Hepatocyte (in vitro differentiated cells): ENCODE results near the gene IDUA. TPM values are rescaled to one million over a fixed set of nuclear protein-coding genes. Genes with fewer than 3 reads are reported as not detected.

ENCODE experiments used
- DNase-seq: peaks from one replicate; pipeline ENCODE4 v3.0.0-alpha.2; 2016; ENCODE audit warnings: low spot score
- H2AFZ ChIP-seq: fragments of 200-600 bp; sonication (generic); 2 replicates; pipeline ENCODE4 v1.6.0; 2016; ENCODE audit warnings: antibody characterized with exemption, mild to moderate bottlenecking
- H3K27ac ChIP-seq: fragments of 200-600 bp; sonication (generic); 2 replicates; pipeline ENCODE4 v1.5.1; 2016; ENCODE audit warnings: mild to moderate bottlenecking
- H3K27me3 ChIP-seq: fragments of 200-600 bp; sonication (generic); 2 replicates; pipeline ENCODE4 v1.6.1; 2016
- H3K36me3 ChIP-seq: fragments of 200-600 bp; sonication (generic); replicated peaks from 2 replicates; pipeline ENCODE4 v1.5.1; 2016; ENCODE audit warnings: low read depth; ENCODE audit not compliant: insufficient read depth
- H3K4me1 ChIP-seq: fragments of 200-600 bp; sonication (generic); 2 replicates; pipeline ENCODE4 v1.5.1; 2016; ENCODE audit warnings: mild to moderate bottlenecking, moderate library complexity; ENCODE audit not compliant: insufficient read depth
- H3K4me2 ChIP-seq: fragments of 200-600 bp; sonication (generic); 2 replicates; pipeline ENCODE4 v1.6.0; 2016
- H3K4me3 ChIP-seq: fragments of 200-600 bp; sonication (generic); 2 replicates; pipeline ENCODE4 v1.5.1; 2016; ENCODE audit warnings: mild to moderate bottlenecking
- H3K79me2 ChIP-seq: fragments of 200-600 bp; sonication (generic); 2 replicates; pipeline ENCODE4 v1.6.0; 2017; ENCODE audit warnings: mild to moderate bottlenecking
- H3K9me2 ChIP-seq: fragments of 200-600 bp; sonication (generic); replicated peaks from 2 replicates; pipeline ENCODE4 v1.6.0; 2017; ENCODE audit warnings: mild to moderate bottlenecking; ENCODE audit not compliant: insufficient read depth
- H3K9me3 ChIP-seq: fragments of 200-600 bp; sonication (generic); 2 replicates; pipeline ENCODE4 v1.5.1; 2016; ENCODE audit warnings: low read depth, mild to moderate bottlenecking
- H4K20me1 ChIP-seq: fragments of 200-600 bp; sonication (generic); 2 replicates; pipeline ENCODE4 v1.6.0; 2016; ENCODE audit warnings: mild to moderate bottlenecking; ENCODE audit not compliant: insufficient read depth, poor library complexity, severe bottlenecking
- EZH2 ChIP-seq: fragments of 200-600 bp; sonication (generic); IDR thresholded peaks from 2 replicates; pipeline ENCODE4 v1.6.1; 2016; ENCODE audit warnings: antibody characterized with exemption, mild to moderate bottlenecking, borderline replicate concordance
- EZH2phosphoT487 ChIP-seq: fragments of 200-600 bp; sonication (generic); IDR thresholded peaks from one replicate; pipeline ENCODE4 v1.6.1; 2018; ENCODE audit warnings: antibody characterized with exemption, mild to moderate bottlenecking, low read depth, moderate library complexity; ENCODE audit not compliant: unreplicated experiment, severe bottlenecking
- WGBS: methylation state at CpG from one replicate; pipeline ENCODE4 v1.1.6; 2016; ENCODE audit warnings: low lambda C conversion rate; ENCODE audit errors: missing lambda C conversion rate; 5-methylcytosine and 5-hydroxymethylcytosine counted together
- polyA plus RNA-seq: library from polyadenylated mRNA; unstranded; fragments of >200 nt; fragmentation: Nextera tagmentation; extraction: Ambion mirVana; gene quantifications from 2 replicates; pipeline ENCODE4 v1.2.1, GENCODE V29; 2016
- total RNA-seq: library from RNA; depleted of rRNA; stranded (reverse); fragments of >200 nt; gene quantifications from 2 replicates; pipeline ENCODE4 v1.2.3, GENCODE V29; 2014
- TF ChIP-seq, protein P1 (sequence below): fragments of 200-600 bp; sonication (generic); IDR thresholded peaks from 2 replicates; pipeline ENCODE4 v1.5.1; 2016; ENCODE audit warnings: antibody characterized with exemption, mild to moderate bottlenecking; ENCODE audit not compliant: poor library complexity

IDUA gene
- total and polyA plus RNA-seq, 2 experiments from 2014 or later: 13.1 to 82.6 TPM

DNA sequence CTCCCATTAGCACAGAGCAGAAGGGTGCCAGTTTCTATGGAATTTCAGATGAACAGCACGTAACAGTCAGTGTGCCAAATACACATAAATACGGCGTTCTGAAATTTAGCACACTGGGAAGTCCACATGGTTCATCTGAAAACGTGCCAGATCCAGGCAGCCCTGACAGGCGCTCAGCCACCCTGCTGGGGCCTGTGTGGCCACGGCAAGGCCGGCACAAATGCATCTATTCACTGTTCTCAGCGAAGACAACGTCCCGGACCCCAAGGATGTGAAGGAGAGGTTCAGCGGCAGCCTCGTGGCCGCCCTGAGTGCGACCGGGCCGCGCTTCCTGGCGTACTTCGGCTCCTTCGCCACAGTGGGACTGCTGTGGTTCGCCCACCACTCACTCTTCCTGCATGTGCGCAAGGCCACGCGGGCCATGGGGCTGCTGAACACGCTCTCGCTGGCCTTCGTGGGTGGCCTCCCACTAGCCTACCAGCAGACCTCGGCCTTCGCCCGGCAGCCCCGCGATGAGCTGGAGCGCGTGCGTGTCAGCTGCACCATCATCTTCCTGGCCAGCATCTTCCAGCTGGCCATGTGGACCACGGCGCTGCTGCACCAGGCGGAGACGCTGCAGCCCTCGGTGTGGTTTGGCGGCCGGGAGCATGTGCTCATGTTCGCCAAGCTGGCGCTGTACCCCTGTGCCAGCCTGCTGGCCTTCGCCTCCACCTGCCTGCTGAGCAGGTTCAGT is 29.1 kb upstream of the IDUA start:
- DNase-seq: no peak
- Histone ChIP-seq H3K4me1 (no peaks in the 10 kb centered on the region), H3K9me3 (no peaks in the 10 kb centered on the region), H3K36me3 (no peaks in the 10 kb centered on the region), H4K20me1 (no peaks in the 10 kb centered on the region), H3K4me2 (no peak overlapping the region), H3K27ac (no peak overlapping the region), H3K79me2 (no peaks in the 10 kb centered on the region), H2AFZ (no peak overlapping the region), H3K9me2 (no peaks in the 10 kb centered on the region), H3K27me3 (no peaks in the 10 kb centered on the region), H3K4me3 (no peak overlapping the region)
- WGBS: 96% methylated on average over 44 of the region's 45 CpGs
- TF ChIP-seq, protein P1, sequence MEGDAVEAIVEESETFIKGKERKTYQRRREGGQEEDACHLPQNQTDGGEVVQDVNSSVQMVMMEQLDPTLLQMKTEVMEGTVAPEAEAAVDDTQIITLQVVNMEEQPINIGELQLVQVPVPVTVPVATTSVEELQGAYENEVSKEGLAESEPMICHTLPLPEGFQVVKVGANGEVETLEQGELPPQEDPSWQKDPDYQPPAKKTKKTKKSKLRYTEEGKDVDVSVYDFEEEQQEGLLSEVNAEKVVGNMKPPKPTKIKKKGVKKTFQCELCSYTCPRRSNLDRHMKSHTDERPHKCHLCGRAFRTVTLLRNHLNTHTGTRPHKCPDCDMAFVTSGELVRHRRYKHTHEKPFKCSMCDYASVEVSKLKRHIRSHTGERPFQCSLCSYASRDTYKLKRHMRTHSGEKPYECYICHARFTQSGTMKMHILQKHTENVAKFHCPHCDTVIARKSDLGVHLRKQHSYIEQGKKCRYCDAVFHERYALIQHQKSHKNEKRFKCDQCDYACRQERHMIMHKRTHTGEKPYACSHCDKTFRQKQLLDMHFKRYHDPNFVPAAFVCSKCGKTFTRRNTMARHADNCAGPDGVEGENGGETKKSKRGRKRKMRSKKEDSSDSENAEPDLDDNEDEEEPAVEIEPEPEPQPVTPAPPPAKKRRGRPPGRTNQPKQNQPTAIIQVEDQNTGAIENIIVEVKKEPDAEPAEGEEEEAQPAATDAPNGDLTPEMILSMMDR: no peak
- TF ChIP-seq EZH2phosphoT487 (no peak), EZH2 (no peak)

DNA sequence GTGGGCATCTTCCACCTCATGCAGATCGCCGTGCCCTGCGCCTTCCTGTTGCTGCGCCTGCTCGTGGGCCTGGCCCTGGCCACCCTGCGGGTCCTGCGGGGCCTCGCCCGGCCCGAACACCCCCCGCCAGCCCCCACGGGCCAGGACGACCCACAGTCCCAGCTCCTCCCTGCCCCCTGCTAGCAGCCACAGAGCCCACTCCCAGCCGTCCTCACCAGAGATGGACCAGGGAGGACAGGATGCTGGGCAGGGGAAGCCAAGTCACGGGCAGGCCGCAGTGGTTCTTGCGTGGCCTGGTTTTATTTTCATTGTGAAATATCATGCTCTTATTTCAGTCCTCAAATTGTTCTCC is 28.6 kb upstream of the IDUA start:
- WGBS: 93% methylated on average over 8 of the region's 17 CpGs
- Histone ChIP-seq H3K4me3 (no peak overlapping the region), H3K79me2 (no peaks in the 10 kb centered on the region), H2AFZ (no peak overlapping the region), H3K36me3 (no peaks in the 10 kb centered on the region), H3K4me1 (no peaks in the 10 kb centered on the region), H3K4me2 (no peak overlapping the region), H3K9me2 (no peaks in the 10 kb centered on the region), H4K20me1 (no peaks in the 10 kb centered on the region), H3K27ac (no peak overlapping the region), H3K9me3 (no peaks in the 10 kb centered on the region), H3K27me3 (no peaks in the 10 kb centered on the region)
- no peak for DNase-seq
- TF ChIP-seq EZH2phosphoT487: no peak
- no peak for TF ChIP-seq EZH2
- TF ChIP-seq, protein P1: no peak

DNA sequence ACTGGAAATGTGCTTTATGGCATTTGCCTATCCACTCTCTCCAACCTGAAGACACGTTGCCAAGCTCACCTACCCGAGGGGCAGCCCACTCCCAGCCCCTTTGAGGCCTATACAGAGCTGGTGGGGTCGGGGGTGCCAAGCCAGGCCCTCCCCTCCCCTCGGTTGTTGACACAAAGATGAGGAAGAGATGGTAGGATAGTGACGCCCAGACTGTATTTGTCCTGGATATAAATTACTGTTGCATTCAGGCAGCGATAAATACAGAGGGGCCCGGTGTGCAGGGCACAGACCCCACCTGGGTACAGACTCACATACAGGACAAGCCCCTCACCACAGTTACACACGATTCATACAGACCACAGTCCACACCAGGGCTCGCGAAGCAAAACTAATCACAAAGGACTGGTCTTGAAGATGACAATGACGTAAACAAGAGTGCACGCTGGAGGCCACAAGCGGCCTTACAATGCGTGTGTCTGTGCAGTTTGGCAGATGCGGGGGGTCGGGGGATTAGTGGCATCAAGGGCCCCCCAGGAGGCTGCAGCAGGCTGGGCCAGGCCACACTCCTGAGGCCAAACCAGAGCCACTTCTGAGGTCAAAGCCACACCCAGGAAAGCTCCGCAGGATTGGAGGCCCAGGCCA is 28.0 kb upstream of the IDUA start:
- 90% methylated on average over 17 of the region's 17 CpGs for WGBS
- Histone ChIP-seq H3K79me2 (no peaks in the 10 kb centered on the region), H3K27me3 (no peaks in the 10 kb centered on the region), H2AFZ (no peak overlapping the region), H4K20me1 (no peaks in the 10 kb centered on the region), H3K4me2 (no peak overlapping the region), H3K9me3 (no peaks in the 10 kb centered on the region), H3K4me3 (no peak overlapping the region), H3K27ac (no peak overlapping the region), H3K9me2 (no peaks in the 10 kb centered on the region), H3K36me3 (no peaks in the 10 kb centered on the region), H3K4me1 (no peaks in the 10 kb centered on the region)
- TF ChIP-seq EZH2phosphoT487 (no peak), EZH2 (no peak)
- TF ChIP-seq, protein P1: no peak
- no peak for DNase-seq
